OCI-LY7 (cell line): Measurements from ENCODE around the gene CLPTM1.

Experiments
- EZH2phosphoT487 ChIP-seq: fragments of 200-600 bp; sonication (generic); IDR thresholded peaks from 2 replicates; pipeline ENCODE4 v1.6.1; 2018; ENCODE audit warnings: low read depth, borderline replicate concordance, mild to moderate bottlenecking, mixed run types, antibody characterized with exemption, low read length, moderate library complexity, mixed read lengths
- TF ChIP-seq, protein P1 (sequence below): fragments of 200-600 bp; sonication (generic); conservative IDR thresholded peaks from 2 replicates; pipeline ENCODE4 v1.5.1; 2014; ENCODE audit warnings: mild to moderate bottlenecking, antibody characterized with exemption, low read length, moderate library complexity, mixed read lengths

- TF ChIP-seq, protein P1, sequence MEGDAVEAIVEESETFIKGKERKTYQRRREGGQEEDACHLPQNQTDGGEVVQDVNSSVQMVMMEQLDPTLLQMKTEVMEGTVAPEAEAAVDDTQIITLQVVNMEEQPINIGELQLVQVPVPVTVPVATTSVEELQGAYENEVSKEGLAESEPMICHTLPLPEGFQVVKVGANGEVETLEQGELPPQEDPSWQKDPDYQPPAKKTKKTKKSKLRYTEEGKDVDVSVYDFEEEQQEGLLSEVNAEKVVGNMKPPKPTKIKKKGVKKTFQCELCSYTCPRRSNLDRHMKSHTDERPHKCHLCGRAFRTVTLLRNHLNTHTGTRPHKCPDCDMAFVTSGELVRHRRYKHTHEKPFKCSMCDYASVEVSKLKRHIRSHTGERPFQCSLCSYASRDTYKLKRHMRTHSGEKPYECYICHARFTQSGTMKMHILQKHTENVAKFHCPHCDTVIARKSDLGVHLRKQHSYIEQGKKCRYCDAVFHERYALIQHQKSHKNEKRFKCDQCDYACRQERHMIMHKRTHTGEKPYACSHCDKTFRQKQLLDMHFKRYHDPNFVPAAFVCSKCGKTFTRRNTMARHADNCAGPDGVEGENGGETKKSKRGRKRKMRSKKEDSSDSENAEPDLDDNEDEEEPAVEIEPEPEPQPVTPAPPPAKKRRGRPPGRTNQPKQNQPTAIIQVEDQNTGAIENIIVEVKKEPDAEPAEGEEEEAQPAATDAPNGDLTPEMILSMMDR = no peak
- no peak for TF ChIP-seq EZH2phosphoT487
These were observed 85.0 kb downstream of the CLPTM1 start for GRCh38 chr19:45040059-45040771.
